GM19397 (cell line): Measurements from ENCODE around the gene OXSR1.
"Not testable (repeated sequence)": the region's sequence is repeated elsewhere in the genome, so short reads cannot be mapped to it uniquely, and the experiment has no call there.

Experiments used
- ATAC-seq: cut with Tn5 transposase; IDR thresholded peaks from one replicate; pipeline ENCODE4 v1.9.1; 2021; ENCODE audit warnings: mild to moderate bottlenecking, moderate library complexity; ENCODE audit not compliant: unreplicated experiment

The OXSR1 gene

GRCh38 chr3:38163841-38164642 lies 1.3 kb upstream of the OXSR1 start:
- no peak for ATAC-seq

DNA sequence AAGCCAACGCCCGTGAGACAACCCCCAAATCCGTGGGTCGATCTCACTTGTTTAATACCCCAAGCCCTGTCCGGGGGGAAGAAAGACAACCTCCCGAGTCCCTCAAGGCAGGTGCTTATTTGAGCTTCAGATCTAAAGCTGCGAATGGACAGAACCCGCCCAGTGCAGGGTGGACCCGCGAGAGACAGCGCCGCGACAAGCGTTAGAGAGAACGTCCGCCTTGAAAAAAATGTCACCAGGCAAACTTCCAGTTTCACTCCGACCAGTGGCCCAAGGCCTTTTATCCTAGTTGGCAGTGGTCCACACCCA lies 740 bp upstream of the OXSR1 start:
- peak; percentile 19 for ATAC-seq

DNA sequence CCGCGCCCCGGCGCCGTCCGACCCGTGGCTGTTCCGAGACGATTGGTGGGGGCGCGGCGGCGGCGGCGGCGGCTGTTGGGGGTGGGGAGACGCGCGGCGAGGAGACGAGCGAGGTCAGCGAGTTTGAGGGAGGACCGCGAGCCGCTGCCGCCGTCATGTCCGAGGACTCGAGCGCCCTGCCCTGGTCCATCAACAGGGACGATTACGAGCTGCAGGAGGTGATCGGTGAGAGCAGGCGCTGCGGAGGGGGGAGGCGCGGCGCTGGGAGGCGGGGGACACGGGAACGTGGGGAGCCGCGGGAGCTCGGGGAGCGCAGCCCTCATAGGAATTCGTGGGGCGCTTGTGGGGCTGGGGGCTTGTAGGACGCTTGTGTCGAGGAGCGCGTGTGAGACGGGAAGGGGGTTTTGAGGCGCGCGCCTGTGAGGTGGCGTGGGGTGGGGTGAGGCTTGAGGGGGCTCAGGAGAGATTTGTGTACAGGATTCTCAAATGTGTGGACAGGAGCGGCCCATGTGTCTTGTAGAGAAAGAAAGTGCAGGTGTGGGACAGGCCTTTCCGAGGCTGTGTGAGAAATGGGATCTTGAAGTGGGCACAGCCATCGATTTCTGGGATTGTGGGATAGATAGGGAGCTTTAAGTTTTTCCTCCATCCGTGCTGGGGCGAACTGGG lies 518 bp downstream of the OXSR1 start:
- ATAC-seq = no peak

- ATAC-seq = no peak
These were observed 2.3 kb downstream of the OXSR1 start for GRCh38 chr3:38167591-38167990.

GRCh38 chr3:38168151-38169026 lies 3.1 kb downstream of the OXSR1 start:
- ATAC-seq = no peak

DNA sequence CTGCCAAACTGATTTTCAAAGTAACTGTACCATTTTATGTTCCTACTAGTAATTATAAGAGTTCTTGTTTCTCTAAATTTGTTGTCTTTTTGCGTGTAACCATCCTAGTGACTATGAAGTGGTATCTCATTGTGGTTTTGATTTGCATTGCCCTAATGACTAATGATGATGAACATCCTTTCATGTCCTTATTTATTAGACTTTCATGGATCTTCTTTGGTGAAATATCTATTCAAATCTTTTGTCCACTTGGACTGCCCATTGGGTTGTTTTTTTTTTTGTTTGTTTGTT lies 3.6 kb downstream of the OXSR1 start:
- ATAC-seq = no peak

DNA sequence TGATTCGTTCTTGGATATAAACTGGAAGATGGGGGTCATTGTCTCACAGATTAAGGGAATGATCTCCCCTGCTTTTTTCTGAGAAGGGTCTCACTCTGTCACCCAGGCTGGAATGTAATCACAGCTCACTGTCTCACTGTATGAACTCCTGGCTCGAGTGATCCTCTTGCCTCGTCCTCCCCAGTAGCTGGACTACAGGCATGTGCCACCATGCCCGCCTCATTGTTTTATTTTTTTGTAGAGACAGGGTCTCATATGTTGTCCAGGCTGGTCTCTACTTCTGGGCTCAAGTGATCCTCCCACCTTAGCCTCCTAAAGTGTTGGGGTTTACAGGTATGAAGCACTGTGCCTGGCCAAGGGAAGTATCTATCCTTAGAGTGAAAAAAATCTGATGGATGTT lies 5.4 kb downstream of the OXSR1 start:
- ATAC-seq = no peak

DNA sequence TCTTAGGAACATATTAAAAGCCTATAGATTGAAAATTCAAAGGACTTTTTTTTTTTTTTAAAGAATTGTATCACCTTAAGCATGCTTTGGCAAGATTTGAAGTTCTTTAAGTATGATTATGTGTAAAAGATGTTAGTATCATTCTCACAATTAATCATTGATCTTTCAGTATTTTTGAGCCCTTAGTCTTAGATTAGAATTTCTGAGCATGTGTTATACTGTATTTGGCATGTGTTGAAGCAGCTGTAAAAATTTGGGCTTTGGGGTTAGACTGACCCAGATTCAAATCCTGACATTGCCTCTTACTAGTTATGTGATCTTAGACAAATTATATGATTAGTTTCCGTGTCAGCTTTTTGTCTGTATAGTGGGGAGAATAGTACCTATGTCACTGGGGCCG lies 6.3 kb downstream of the OXSR1 start:
- ATAC-seq = no peak

DNA sequence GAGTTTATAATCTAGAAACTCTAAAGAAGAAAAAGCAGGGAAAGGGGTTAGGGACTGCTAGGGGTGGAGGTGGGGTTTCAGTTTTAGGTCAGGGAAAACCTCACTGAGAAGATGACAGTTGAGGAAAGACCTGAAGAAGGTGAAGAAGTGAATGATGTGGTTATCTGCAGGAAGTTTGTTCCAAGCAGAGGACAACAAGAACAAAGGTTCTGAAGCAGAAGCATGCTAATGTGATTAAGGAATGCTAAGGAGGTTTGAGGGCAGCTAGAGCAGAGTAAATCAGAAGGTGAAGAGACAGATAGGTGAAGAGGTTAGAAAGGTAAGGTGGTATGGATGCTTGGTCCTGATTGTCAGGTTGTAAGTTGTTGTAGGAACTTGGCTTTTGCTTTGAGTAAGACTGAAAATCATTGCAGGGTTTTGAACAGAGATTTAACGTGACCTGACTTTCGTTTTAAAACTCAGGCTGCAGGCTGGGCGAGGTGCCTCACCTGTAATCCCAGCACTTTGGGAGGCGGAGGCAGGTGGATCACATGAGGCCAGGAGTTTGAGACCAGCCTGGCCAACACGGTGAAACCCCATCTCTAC lies 8.6 kb downstream of the OXSR1 start:
- ATAC-seq = no peak

- ATAC-seq = no peak
These were observed 11.8 kb downstream of the OXSR1 start for GRCh38 chr3:38177181-38177580.

DNA sequence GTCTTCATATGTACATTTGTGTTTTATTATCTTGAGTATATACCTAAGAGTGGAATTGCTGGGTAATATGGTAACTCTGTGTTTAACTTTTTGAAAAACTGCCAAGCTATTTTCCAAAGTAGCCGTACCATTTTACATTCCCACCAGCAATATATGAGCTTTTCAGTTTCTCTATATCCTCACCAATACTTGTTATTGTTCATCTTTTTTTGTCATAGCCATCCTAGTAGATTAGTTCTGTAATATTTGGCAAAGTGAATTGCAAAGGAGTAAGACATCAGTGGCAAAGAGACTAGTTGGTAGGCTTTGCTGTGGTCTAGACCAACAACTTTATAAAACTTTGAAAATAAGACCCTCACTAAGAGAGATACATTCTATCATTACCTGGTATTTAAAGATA lies 21.4 kb downstream of the OXSR1 start:
- no peak for ATAC-seq

- no peak for ATAC-seq
These were observed 25.1 kb downstream of the OXSR1 start for GRCh38 chr3:38190481-38190881.

DNA sequence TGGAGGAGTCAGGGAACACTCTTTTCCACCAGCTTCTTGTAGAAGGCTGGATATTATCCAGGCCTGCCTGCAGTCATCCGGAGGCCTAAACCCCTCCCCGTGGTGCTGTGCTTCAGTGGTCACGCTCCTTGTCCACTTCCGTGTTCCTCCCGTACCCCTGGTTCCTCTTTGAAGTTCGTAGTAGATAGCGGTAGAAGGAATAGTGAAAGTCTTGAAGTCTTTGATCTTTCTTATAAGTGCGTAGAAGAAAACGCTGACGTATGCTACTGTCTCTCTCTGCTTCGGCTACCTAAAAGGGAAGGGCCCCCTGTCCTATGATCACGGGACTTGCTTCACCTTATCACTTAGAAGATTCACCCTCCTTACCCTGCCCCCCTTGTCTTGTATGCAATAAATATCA lies 37.6 kb downstream of the OXSR1 start:
- not testable (repeated sequence) for ATAC-seq

GRCh38 chr3:38203690-38204089 lies 38.4 kb downstream of the OXSR1 start:
- ATAC-seq = no peak

DNA sequence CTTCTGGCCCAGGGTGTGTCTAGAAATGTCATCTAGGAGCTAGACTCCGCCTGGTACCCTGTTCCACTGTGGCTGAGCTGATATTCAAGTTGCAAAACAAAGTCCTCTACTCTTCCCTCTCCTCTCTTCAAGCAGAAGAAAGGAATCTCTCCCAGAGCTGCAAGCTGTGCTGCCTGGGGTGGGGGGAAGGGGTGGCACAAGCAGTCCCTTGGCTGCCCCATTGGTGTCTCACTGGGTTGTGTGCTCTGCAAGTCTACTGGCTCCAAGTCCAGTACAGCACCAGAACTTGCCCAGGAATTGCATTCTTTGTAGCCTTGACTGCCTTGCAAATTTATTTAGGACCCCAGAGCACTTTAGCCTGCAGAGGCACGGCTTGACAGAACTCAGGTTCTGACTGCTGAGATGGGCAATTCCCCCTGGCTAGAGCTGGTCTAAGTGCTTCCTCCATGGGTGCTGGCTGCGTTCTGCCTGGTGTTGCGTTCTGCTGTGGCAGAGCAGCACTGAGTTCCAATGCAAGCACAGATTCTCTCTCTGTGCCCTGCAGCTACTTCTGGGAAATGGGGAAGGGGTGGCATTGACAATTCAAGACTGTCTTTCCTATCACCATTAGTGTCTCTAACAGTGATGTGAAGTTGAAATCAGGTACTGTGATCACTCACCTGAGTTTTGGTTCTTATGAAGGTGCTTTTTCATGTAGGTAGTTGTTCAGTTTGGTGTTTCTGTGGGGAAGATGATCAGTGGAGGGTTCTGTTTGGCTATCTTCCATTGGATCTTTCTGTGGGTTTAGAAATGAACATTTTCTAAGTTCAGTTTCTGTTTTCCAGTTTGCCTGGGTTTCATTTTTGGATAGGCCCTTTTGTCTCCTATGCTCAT lies 39.5 kb downstream of the OXSR1 start:
- no peak for ATAC-seq

DNA sequence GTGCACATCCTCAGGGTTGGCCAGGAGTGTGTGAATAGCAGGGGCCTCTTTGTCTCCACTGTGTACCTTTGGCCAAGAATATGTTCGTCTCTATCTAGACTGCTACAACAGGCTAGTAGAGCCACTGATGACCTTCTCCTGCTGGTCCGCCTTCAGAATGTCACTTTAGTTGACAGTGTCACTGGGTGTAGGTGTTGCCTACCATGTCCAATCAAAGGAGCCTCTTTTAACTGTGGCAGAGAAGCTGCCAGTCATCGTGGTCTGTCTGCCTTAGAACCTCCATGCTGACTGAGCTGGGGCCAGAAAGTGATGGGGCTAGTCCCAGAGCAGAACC lies 40.1 kb downstream of the OXSR1 start:
- ATAC-seq = no peak

DNA sequence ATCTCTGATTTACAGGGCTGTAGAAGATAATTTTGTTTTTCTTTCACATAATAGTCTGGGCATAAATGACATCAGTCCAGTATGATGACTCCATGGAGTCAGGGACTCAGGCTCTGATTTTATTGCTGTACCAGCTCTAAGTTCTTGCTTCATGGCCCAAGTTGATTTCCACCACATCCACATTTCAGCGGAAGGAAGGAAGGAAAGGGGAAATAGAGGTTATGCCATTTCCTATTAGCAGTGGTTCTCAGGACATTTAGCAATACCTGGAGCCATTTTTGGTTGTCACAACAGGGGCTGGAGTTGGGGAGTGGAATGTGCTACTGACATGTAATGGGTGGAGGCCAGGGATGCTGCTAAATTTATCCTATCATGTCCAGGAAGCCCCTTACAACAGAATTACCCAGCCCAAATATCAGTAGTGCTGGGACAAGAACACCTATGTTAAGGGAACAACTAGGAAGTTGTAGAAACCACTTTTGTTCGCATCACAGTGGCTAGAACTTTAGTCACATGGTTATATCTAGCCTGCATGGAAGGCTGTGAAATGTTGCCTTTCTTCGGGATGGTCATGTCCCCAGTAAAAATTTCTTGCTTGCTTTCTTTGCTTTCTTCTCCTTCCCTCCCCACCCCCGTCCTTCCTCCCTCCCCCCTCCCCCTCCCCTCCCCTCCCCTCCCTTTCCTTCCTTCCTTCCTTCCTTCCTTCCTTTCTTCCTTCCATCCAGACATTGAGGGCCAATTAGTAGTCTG lies 42.1 kb downstream of the OXSR1 start:
- ATAC-seq = no peak

DNA sequence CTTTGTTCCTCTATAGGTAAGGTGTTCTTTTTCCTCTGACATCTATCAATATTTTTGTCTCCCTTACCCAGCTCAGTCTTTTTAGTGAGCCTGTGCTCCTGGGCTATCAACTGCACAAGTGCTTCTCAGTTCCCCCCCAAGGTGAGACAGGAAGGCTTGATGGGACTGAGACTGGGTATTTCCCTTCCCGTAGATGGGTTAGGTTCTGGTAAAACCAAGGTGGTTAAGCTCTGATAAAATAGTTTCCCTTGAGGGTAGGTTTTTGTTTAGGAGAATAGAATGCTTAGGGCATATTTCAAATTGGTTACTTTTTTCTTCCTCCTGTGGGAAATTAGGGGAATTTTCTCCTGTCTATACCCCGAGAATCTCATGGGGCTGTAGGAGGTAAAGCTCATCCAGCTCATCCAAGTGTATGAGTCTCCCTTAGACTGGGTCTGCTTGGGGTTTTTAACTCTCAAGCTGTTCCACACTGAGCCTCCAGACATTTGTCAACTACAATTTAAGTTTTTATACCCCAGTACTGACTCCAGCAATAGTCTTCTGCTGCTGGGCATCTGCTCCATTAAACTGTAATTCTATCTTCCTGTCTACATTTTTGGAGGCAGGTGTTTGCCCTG lies 44.9 kb downstream of the OXSR1 start:
- peak; percentile 71 for ATAC-seq

GRCh38 chr3:38212141-38212540 lies 46.8 kb downstream of the OXSR1 start:
- ATAC-seq = no peak

- ATAC-seq = no peak
These were observed 49.2 kb downstream of the OXSR1 start for GRCh38 chr3:38214560-38214959.
